GM19239 (cell line): ENCODE measurements around the gene CCNE1.
"Not testable (repeated sequence)": the region's sequence is repeated elsewhere in the genome, so short reads cannot be mapped to it uniquely, and the experiment has no call there.

ENCODE experiments used
- DNase-seq: peaks from one replicate; pipeline ENCODE4 v3.0.0; 2011; ENCODE audit warnings: low spot score; ENCODE audit not compliant: insufficient read length
- FAIRE-seq: peaks from 2 replicates; lab custom pipeline; 2011; peaks lifted over from hg19 to GRCh38; lab: Jason Lieb, UNC

Gene CCNE1

GRCh38 chr19:29785955-29786589 lies 25.7 kb upstream of the CCNE1 start:
- no peak for FAIRE-seq
- DNase-seq = peak; percentile 40

- no peak for FAIRE-seq
- no peak for DNase-seq
Measured at GRCh38 chr19:29787281-29787680, 24.5 kb upstream of the CCNE1 start.

GRCh38 chr19:29789007-29789406 lies 22.8 kb upstream of the CCNE1 start:
- DNase-seq (no peak), FAIRE-seq (no peak)

- no peak for FAIRE-seq
- DNase-seq = no peak
Measured at GRCh38 chr19:29793116-29793727, 18.6 kb upstream of the CCNE1 start.

GRCh38 chr19:29794490-29794889 lies 17.3 kb upstream of the CCNE1 start:
- not testable (repeated sequence) for DNase-seq, FAIRE-seq

- FAIRE-seq = no peak
- no peak for DNase-seq
Measured at GRCh38 chr19:29795461-29796172, 16.2 kb upstream of the CCNE1 start.

GRCh38 chr19:29796173-29796573 lies 15.6 kb upstream of the CCNE1 start:
- FAIRE-seq (no peak), DNase-seq (no peak)

- DNase-seq (no peak), FAIRE-seq (no peak)
Measured at GRCh38 chr19:29798774-29799497, 12.9 kb upstream of the CCNE1 start.

- no peak for DNase-seq
- no peak for FAIRE-seq
Measured at GRCh38 chr19:29800100-29800825, 11.5 kb upstream of the CCNE1 start.

- not testable (repeated sequence) for FAIRE-seq
Measured at GRCh38 chr19:29803951-29804350, 7.8 kb upstream of the CCNE1 start.

GRCh38 chr19:29804493-29804892 lies 7.3 kb upstream of the CCNE1 start:
- peak; percentile 83 for FAIRE-seq
- peak; percentile 67 for DNase-seq

More at GRCh38 chr19:29803951-29804350, 7.8 kb upstream of the CCNE1 start:
- not testable (repeated sequence) for DNase-seq

- FAIRE-seq (no peak), DNase-seq (no peak)
Measured at GRCh38 chr19:29805031-29805965, 6.5 kb upstream of the CCNE1 start.

- no peak for FAIRE-seq
- no peak for DNase-seq
Measured at GRCh38 chr19:29806098-29806866, 5.5 kb upstream of the CCNE1 start.

- FAIRE-seq = no peak
- no peak for DNase-seq
Measured at GRCh38 chr19:29807178-29807577, 4.6 kb upstream of the CCNE1 start.

- DNase-seq (no peak), FAIRE-seq (no peak)
Measured at GRCh38 chr19:29807870-29808405, 3.9 kb upstream of the CCNE1 start.

- DNase-seq = no peak
- FAIRE-seq = peak; percentile 49
Measured at GRCh38 chr19:29809795-29810503, 1.8 kb upstream of the CCNE1 start.

- no peak for DNase-seq
- no peak for FAIRE-seq
Measured at GRCh38 chr19:29810504-29810871, 1.3 kb upstream of the CCNE1 start.
